MM.1S (cell line): ENCODE measurements around the gene MSI2.

Experiments
- DNase-seq: peaks from one replicate; pipeline ENCODE4 v3.0.0-alpha.2; 2015
- H2AFZ ChIP-seq: fragments of 300-600 bp; sonication (generic); 2 replicates; pipeline ENCODE4 v1.6.0; 2016; ENCODE audit warnings: antibody characterized with exemption, low read length
- H3F3A ChIP-seq: fragments of 300-600 bp; sonication (generic); 2 replicates; pipeline ENCODE4 v1.6.1; 2016; ENCODE audit warnings: mild to moderate bottlenecking, antibody characterized with exemption, low read length, moderate library complexity, mixed read lengths; ENCODE audit not compliant: insufficient read depth
- H3K27ac ChIP-seq: fragments of 300-600 bp; sonication (generic); 2 replicates; pipeline ENCODE4 v1.5.1; 2016; ENCODE audit warnings: mild to moderate bottlenecking, low read length
- H3K27me3 ChIP-seq: fragments of 300-600 bp; sonication (generic); replicated peaks from 2 replicates; pipeline ENCODE4 v1.6.0; 2016; ENCODE audit warnings: low read length; ENCODE audit not compliant: insufficient read depth
- H3K36me3 ChIP-seq: fragments of 300-600 bp; sonication (generic); replicated peaks from 2 replicates; pipeline ENCODE4 v1.6.1; 2016; ENCODE audit warnings: mild to moderate bottlenecking, low read length, mixed read lengths; ENCODE audit not compliant: insufficient read depth
- H3K4me1 ChIP-seq: fragments of 300-600 bp; sonication (generic); 2 replicates; pipeline ENCODE4 v1.6.1; 2016; ENCODE audit warnings: low read length, mixed read lengths
- H3K4me2 ChIP-seq: fragments of 300-600 bp; sonication (generic); 2 replicates; pipeline ENCODE4 v1.6.0; 2016; ENCODE audit warnings: low read depth, low read length
- H3K4me3 ChIP-seq: fragments of 300-600 bp; sonication (generic); 2 replicates; pipeline ENCODE4 v1.5.1; 2016; ENCODE audit warnings: low read length, mixed read lengths
- H3K79me2 ChIP-seq: fragments of 300-600 bp; sonication (generic); 2 replicates; pipeline ENCODE4 v1.6.1; 2016; ENCODE audit warnings: mixed run types, low read length, mixed read lengths
- H3K9ac ChIP-seq: fragments of 300-600 bp; sonication (generic); 2 replicates; pipeline ENCODE4 v1.6.1; 2016; ENCODE audit warnings: low read length, mixed read lengths
- H3K9me2 ChIP-seq: fragments of 300-600 bp; sonication (generic); replicated peaks from 2 replicates; pipeline ENCODE4 v1.6.1; 2016; ENCODE audit warnings: mild to moderate bottlenecking, low read length, mixed read lengths; ENCODE audit not compliant: insufficient read depth
- H3K9me3 ChIP-seq: fragments of 300-600 bp; sonication (generic); replicated peaks from 2 replicates; pipeline ENCODE4 v1.6.1; 2016; ENCODE audit warnings: mild to moderate bottlenecking, low read length, mixed read lengths; ENCODE audit not compliant: insufficient read depth
- H4K20me1 ChIP-seq: fragments of 300-600 bp; sonication (generic); 2 replicates; pipeline ENCODE4 v1.6.1; 2016; ENCODE audit warnings: mild to moderate bottlenecking, low read length, moderate library complexity, mixed read lengths; ENCODE audit not compliant: insufficient read depth
- EZH2 ChIP-seq: fragments of 300-600 bp; sonication (generic); optimal IDR thresholded peaks from 2 replicates; pipeline ENCODE3; 2017; ENCODE audit warnings: low read depth, mild to moderate bottlenecking, antibody characterized with exemption, low read length, mixed read lengths
- EZH2phosphoT487 ChIP-seq: fragments of 300-600 bp; sonication (generic); IDR thresholded peaks from 2 replicates; pipeline ENCODE4 v1.6.1; 2018; ENCODE audit warnings: antibody characterized with exemption, low read length
- TF ChIP-seq, protein P1 (sequence below): fragments of 300-600 bp; sonication (generic); IDR thresholded peaks from 2 replicates; pipeline ENCODE4 v1.5.1; 2016; ENCODE audit warnings: antibody characterized with exemption, low read length, mixed read lengths

The MSI2 gene

GRCh38 chr17:57268181-57268580 lies 11.9 kb downstream of the MSI2 start:
- Histone ChIP-seq H4K20me1 (no peaks in the 10 kb centered on the region), H3K27ac (no peak overlapping the region)

DNA sequence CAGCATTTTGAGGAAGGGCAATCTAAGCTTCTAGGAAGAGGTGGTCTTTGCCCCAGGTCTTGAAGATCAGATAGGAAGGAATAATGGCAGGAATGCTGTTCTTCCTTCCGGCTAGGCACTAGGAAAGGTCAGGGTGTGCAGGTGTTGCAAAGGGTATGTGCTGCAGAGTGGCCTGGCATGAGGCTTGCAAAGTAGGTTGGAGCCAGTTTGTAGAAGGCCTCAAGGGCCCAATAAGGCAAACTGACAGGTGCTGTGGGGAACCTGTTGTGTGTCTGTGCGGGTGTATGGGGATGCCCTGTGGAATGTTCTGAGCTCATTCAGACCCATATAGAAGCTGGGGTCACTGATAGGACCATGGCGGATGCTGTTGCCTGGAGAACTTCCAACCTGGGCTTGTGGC lies 12.7 kb downstream of the MSI2 start:
- no peak overlapping the region for H3K4me2 ChIP-seq
- no peak overlapping the region for H2AFZ ChIP-seq
- no peaks in the 10 kb centered on the region for H3K9me2 ChIP-seq
- no peak overlapping the region for H3K9ac ChIP-seq
- H3K4me3 ChIP-seq: no peak overlapping the region
- no peaks in the 10 kb centered on the region for H4K20me1 ChIP-seq
- no peak for DNase-seq
- peaks cover 9% of the 10 kb centered on the region for H3K36me3 ChIP-seq
- H3K27ac ChIP-seq: no peak overlapping the region
- H3K9me3 ChIP-seq: no peaks in the 10 kb centered on the region
- peaks cover 93% of the 10 kb centered on the region for H3K79me2 ChIP-seq
- H3K27me3 ChIP-seq: no peaks in the 10 kb centered on the region
- H3F3A ChIP-seq: peaks cover 7% of the 10 kb centered on the region; the same call in 1 of the 2 replicates
- H3K4me1 ChIP-seq: peaks cover 14% of the 10 kb centered on the region
- TF ChIP-seq, protein P1, sequence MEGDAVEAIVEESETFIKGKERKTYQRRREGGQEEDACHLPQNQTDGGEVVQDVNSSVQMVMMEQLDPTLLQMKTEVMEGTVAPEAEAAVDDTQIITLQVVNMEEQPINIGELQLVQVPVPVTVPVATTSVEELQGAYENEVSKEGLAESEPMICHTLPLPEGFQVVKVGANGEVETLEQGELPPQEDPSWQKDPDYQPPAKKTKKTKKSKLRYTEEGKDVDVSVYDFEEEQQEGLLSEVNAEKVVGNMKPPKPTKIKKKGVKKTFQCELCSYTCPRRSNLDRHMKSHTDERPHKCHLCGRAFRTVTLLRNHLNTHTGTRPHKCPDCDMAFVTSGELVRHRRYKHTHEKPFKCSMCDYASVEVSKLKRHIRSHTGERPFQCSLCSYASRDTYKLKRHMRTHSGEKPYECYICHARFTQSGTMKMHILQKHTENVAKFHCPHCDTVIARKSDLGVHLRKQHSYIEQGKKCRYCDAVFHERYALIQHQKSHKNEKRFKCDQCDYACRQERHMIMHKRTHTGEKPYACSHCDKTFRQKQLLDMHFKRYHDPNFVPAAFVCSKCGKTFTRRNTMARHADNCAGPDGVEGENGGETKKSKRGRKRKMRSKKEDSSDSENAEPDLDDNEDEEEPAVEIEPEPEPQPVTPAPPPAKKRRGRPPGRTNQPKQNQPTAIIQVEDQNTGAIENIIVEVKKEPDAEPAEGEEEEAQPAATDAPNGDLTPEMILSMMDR: no peak
- no peak for TF ChIP-seq EZH2phosphoT487
- no peak for TF ChIP-seq EZH2

More at GRCh38 chr17:57268181-57268580, 11.9 kb downstream of the MSI2 start:
- H3K4me2 ChIP-seq: no peak overlapping the region
- no peaks in the 10 kb centered on the region for H3K9me3 ChIP-seq
- H3K36me3 ChIP-seq: peaks cover 9% of the 10 kb centered on the region
- DNase-seq: no peak
- peaks cover 14% of the 10 kb centered on the region for H3K4me1 ChIP-seq
- peaks cover 7% of the 10 kb centered on the region; the same call in 1 of the 2 replicates for H3F3A ChIP-seq
- H3K9ac ChIP-seq: no peak overlapping the region
- H2AFZ ChIP-seq: no peak overlapping the region
- H3K4me3 ChIP-seq: no peak overlapping the region
- TF ChIP-seq, protein P1: no peak
- TF ChIP-seq EZH2: no peak
- no peak for TF ChIP-seq EZH2phosphoT487
- no peaks in the 10 kb centered on the region for H3K9me2 ChIP-seq
- no peaks in the 10 kb centered on the region for H3K27me3 ChIP-seq
- peaks cover 94% of the 10 kb centered on the region for H3K79me2 ChIP-seq

DNA sequence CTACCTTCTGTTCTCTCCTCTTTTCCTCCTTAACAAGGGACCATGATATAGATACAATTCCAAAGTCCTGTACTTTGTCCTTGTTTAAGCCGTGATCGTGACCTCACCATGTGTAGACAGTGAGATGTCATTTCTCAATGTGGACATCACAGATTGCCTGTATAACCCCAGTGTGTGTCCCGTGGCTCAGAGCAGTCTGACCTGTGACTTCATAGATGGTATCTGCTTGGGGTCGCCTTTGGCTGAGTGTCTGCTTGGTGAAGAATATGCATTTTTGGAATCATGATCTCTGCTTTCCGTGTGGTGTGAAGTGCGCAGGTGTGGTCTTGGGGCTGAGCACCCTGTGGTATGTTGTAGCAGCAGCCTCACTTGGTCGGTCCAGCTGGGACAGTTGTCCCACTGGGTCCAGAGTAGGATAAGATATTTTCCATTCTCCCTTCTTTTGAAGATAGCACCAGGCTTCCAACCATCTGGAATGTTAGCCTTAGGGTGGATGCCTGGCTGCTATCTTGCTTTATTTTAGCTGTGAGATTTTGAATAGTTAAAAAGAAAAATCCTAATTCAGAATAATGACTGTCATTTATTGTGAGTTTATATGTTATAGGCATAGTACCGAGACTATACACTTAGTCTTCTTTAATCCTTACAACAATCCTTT lies 13.4 kb downstream of the MSI2 start:
- H3K27ac ChIP-seq: no peak overlapping the region
- peaks cover 14% of the 10 kb centered on the region for H3K4me1 ChIP-seq
- H4K20me1 ChIP-seq: no peaks in the 10 kb centered on the region
- H2AFZ ChIP-seq: no peak overlapping the region
- DNase-seq: no peak
- no peak overlapping the region for H3K4me2 ChIP-seq
- TF ChIP-seq, protein P1: no peak
- TF ChIP-seq EZH2phosphoT487: no peak
- no peak for TF ChIP-seq EZH2
- H3K9ac ChIP-seq: no peak overlapping the region
- H3K4me3 ChIP-seq: no peak overlapping the region
- H3K9me3 ChIP-seq: no peaks in the 10 kb centered on the region
- H3K79me2 ChIP-seq: peaks cover 93% of the 10 kb centered on the region
- H3K27me3 ChIP-seq: no peaks in the 10 kb centered on the region
- peaks cover 5% of the 10 kb centered on the region for H3K36me3 ChIP-seq
- H3F3A ChIP-seq: peaks cover 7% of the 10 kb centered on the region; the same call in 1 of the 2 replicates
- no peaks in the 10 kb centered on the region for H3K9me2 ChIP-seq
